K562 (cell line): Measurements from ENCODE around the gene APC2. TPM values are rescaled to one million over a fixed set of nuclear protein-coding genes. Genes with fewer than 3 reads are reported as not detected.
A peak's percentile ranks its signal among the peaks of the same experiment; 100 is the strongest.

Source experiments
- CHD1 ChIP-seq: fragments of 200-600 bp; sonication (generic); IDR thresholded peaks from one replicate; pipeline ENCODE4 v1.6.1; 2012; ENCODE audit warnings: mild to moderate bottlenecking, moderate library complexity, low read length, inconsistent platforms
- DACH1 ChIP-seq: fragments of 450-650 bp; IDR thresholded peaks from 2 replicates; pipeline ENCODE4 v1.6.1; 2018; ENCODE audit not compliant: partially characterized antibody
- DNMT1 ChIP-seq: fragments of 450-650 bp; IDR thresholded peaks from 2 replicates; pipeline ENCODE4 v1.6.1; 2016; ENCODE audit warnings: antibody characterized with exemption, mild to moderate bottlenecking
- E2F6 ChIP-seq, 2 experiments: IDR thresholded peaks; 2 replicates each; pipeline ENCODE4 v1.6.1; 2011; ENCODE audit warnings: borderline replicate concordance in 1 of 2, control low read depth in 1 of 2, low read depth in 1 of 2, low read length in 1 of 2, mild to moderate bottlenecking in 1 of 2, mixed read lengths in 1 of 2, moderate library complexity in 1 of 2; ENCODE audit not compliant: insufficient read depth in 1 of 2, insufficient read length in 1 of 2, poor library complexity in 1 of 2, severe bottlenecking in 1 of 2; ENCODE audit errors: extremely low read depth in 1 of 2
- FOXK2 ChIP-seq, 2 experiments: fragments of 450-650 bp; IDR thresholded peaks in 1 of 2; conservative IDR thresholded peaks in 1 of 2; 2 replicates each; pipeline ENCODE4 v1.6.1; 2016; ENCODE audit warnings: low read depth in 2 of 2, mild to moderate bottlenecking in 1 of 2
- GATAD2A ChIP-seq: fragments of 450-650 bp; IDR thresholded peaks from 2 replicates; pipeline ENCODE4 v1.6.1; 2017
- HCFC1 ChIP-seq: IDR thresholded peaks from 2 replicates; pipeline ENCODE4 v1.6.1; 2012; ENCODE audit warnings: low read depth, low read length, improper control_type of control experiment
- MIER1 ChIP-seq: fragments of 450-650 bp; IDR thresholded peaks from 2 replicates; pipeline ENCODE4 v1.6.1; 2016; ENCODE audit warnings: antibody characterized with exemption, mild to moderate bottlenecking, low read depth
- MTA1 ChIP-seq: fragments of 450-650 bp; IDR thresholded peaks from 2 replicates; pipeline ENCODE4 v1.6.1; 2017; ENCODE audit warnings: borderline replicate concordance
- POLR2AphosphoS5 ChIP-seq: IDR thresholded peaks from 2 replicates; pipeline ENCODE4 v1.6.1; 2011; ENCODE audit warnings: mild to moderate bottlenecking, low read depth, low read length, moderate library complexity; ENCODE audit not compliant: control insufficient read depth, insufficient read depth
- POLR2H ChIP-seq: IDR thresholded peaks from 2 replicates; pipeline ENCODE4 v1.6.1; 2016; ENCODE audit warnings: missing genetic modification characterization, low read depth, mild to moderate bottlenecking, control low read depth, missing compliant biosample characterization, moderate library complexity
- SRF ChIP-seq, 2 experiments: fragments of 250-450, 450-650 bp in 1 of 2; sonication (Bioruptor Pico) in 1 of 2; sonication (generic) in 1 of 2; formaldehyde crosslinking; IDR thresholded peaks; 2 replicates each; pipeline versions ENCODE4 v1.5.0 to v1.5.1; 2020 to 2022; ENCODE audit warnings: mild to moderate bottlenecking in 1 of 2, missing genetic modification reagents in 1 of 2
- TCF3 ChIP-seq: sonication (generic); formaldehyde crosslinking; IDR thresholded peaks from 2 replicates; pipeline ENCODE4 v1.4.0; 2020; ENCODE audit warnings: mild to moderate bottlenecking, missing genetic modification reagents
- TEAD1 ChIP-seq, 2 experiments: fragments of 450-650 bp in 1 of 2; sonication (generic) in 1 of 2; formaldehyde crosslinking; IDR thresholded peaks; 2 replicates each; pipeline versions ENCODE4 v1.4.0 to v1.8.0; 2020 to 2022; ENCODE audit warnings: mild to moderate bottlenecking in 2 of 2, missing genetic modification reagents in 1 of 2
- THRAP3 ChIP-seq: fragments of 450-650 bp; IDR thresholded peaks from 2 replicates; pipeline ENCODE4 v1.6.1; 2016; ENCODE audit warnings: mild to moderate bottlenecking, inconsistent platforms, borderline replicate concordance
- ZNF174 ChIP-seq: fragments of 250-450 bp; sonication (Bioruptor Pico); IDR thresholded peaks from 2 replicates; pipeline ENCODE4 v1.4.0; 2020; ENCODE audit warnings: mild to moderate bottlenecking
- ZNF212 ChIP-seq: fragments of 450-650 bp; formaldehyde crosslinking; IDR thresholded peaks from 2 replicates; pipeline ENCODE4 v1.4.0; 2020; ENCODE audit warnings: mild to moderate bottlenecking
- ZNF609 ChIP-seq: sonication (generic); formaldehyde crosslinking; IDR thresholded peaks from 2 replicates; pipeline ENCODE4 v1.8.1; 2023; ENCODE audit warnings: missing genetic modification reagents, mild to moderate bottlenecking, borderline replicate concordance
- ZNF655 ChIP-seq: fragments of 250-450 bp; sonication (Bioruptor Pico); IDR thresholded peaks from 2 replicates; pipeline ENCODE4 v1.5.0; 2021
- ZNF717 ChIP-seq: fragments of 250-450 bp; sonication (Bioruptor Pico); IDR thresholded peaks from 2 replicates; pipeline ENCODE4 v1.5.0; 2021
- polyA plus RNA-seq, 8 experiments: library from polyadenylated mRNA; depleted of rRNA in 4 of 8; stranded (reverse) in 5 of 8; unstranded in 3 of 8; fragments of >200 nt; fragmentation: Nextera tagmentation in 2 of 8; fragmentation: Illumina TruSeq in 1 of 8; extraction: Ambion mirVana in 2 of 8; extraction: Trizol in 1 of 8; gene quantifications; 2 replicates each; pipeline versions ENCODE4 v1.2.1 to v1.2.3, GENCODE V29; 2011 to 2014; ENCODE audit warnings: inconsistent platforms in 1 of 8, missing spikeins in 1 of 8
- total RNA-seq, 7 experiments: library from RNA; depleted of rRNA in 6 of 7; stranded (reverse); fragments of >200 nt in 6 of 7; fragmentation: Illumina TruSeq in 2 of 7; extraction: Trizol in 2 of 7; gene quantifications; 2 replicates each; pipeline versions ENCODE4 v1.2.1 to v1.2.3, GENCODE V29; 2011 to 2021; ENCODE audit warnings: low replicate concordance in 1 of 7
- TF ChIP-seq, protein P1 (sequence below): fragments of 250-450 bp; sonication (Bioruptor Pico); IDR thresholded peaks from 2 replicates; pipeline ENCODE4 v1.8.0; 2022; ENCODE audit warnings: moderate library complexity, mild to moderate bottlenecking, inconsistent platforms

Gene APC2
- total and polyA plus RNA-seq, 9 of the 15 experiments (the other 6 are each of a cell fraction or from before 2014, with no cell fraction given) = 0.01 to 0.40 (median 0.05) TPM; not detected in 3

DNA sequence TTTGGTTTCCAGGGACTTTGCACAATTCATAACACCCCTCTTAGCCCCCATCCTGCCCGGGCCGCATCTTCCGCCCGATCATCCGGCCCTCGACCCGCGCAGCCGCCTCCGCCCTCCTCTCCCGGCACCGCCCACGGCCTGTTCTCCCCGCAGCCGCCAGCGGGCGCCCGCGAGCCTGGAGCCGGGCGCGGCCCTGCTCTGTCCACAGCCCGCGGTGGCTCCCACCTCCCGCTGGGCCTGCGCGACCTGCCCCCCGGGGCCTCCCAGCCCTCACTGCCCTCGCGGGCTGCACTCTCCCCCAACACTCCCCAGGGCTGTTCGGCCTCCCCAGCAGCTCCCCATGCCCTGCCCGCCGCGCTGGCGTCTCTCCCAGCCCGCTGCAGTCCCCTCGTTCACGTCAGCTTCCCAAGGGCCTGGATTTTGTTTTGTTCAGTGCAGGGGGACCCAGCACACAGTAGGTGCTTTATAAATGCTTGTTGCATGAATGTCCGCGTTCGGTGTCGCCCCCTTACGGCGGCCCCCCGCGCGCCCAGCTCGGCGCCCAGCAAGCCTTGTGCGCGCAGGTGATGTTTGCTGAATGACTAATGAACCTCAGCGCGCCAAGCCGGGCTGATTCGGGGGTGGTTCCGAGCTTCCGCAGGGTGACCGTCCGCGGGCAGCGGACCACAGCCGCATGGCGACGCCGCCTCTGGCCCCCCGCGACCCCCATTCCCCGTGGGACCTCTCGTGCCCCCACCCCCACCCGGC is 4.6 kb upstream of the APC2 start (continued):
- TF ChIP-seq DACH1 = peak; percentile 11
- TF ChIP-seq ZNF609 = no peak
- no peak; a peak in 1 of 4 replicates for TF ChIP-seq TEAD1 (CRISPR knock-in tag; IDR thresholded peaks at IDR 0.05)
- no peak for TF ChIP-seq MTA1
- TF ChIP-seq ZNF212 (CRISPR knock-in tag) = no peak
- peak in 1 of 2 experiments; percentile 55 for TF ChIP-seq E2F6 (IDR thresholded peaks at IDR 0.05; ENCODE audit: borderline replicate concordance in 1 of 2, extremely low read depth in 1 of 2, insufficient read depth in 1 of 2, insufficient read length in 1 of 2, low read depth in 1 of 2, low read length in 1 of 2, poor library complexity in 1 of 2, severe bottlenecking in 1 of 2)
- TF ChIP-seq ZNF174 (CRISPR knock-in tag) = no peak
- TF ChIP-seq SRF (CRISPR knock-in tag; IDR thresholded peaks at IDR 0.05) = no peak
- TF ChIP-seq HCFC1 = no peak
- no peak for TF ChIP-seq ZNF655
- no peak for TF ChIP-seq DNMT1
- TF ChIP-seq FOXK2 (conservative IDR thresholded peaks at IDR 0.05 in 1 of 2, IDR thresholded peaks at IDR 0.05 in 1 of 2; ENCODE audit: low read depth in 2 of 2) = no peak
- 0 out of 2 replicates have a peak, but pooled peaks have one; percentile 15 for TF ChIP-seq TCF3
- TF ChIP-seq, protein P1, sequence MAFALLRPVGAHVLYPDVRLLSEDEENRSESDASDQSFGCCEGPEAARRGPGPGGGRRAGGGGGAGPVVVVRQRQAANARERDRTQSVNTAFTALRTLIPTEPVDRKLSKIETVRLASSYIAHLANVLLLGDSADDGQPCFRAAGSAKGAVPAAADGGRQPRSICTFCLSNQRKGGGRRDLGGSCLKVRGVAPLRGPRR (CRISPR knock-in tag) = no peak
- TF ChIP-seq POLR2H (tag) = no peak
- no peak for TF ChIP-seq CHD1
- no peak for TF ChIP-seq ZNF717 (CRISPR knock-in tag)
- TF ChIP-seq GATAD2A = peak; percentile 41
- TF ChIP-seq MIER1 = 0 out of 2 replicates have a peak, but pooled peaks have one; percentile 56
- no peak for TF ChIP-seq POLR2AphosphoS5
- TF ChIP-seq THRAP3 = no peak
